ENCODE measurements around the gene ABCG5.

Gene ABCG5

DNA sequence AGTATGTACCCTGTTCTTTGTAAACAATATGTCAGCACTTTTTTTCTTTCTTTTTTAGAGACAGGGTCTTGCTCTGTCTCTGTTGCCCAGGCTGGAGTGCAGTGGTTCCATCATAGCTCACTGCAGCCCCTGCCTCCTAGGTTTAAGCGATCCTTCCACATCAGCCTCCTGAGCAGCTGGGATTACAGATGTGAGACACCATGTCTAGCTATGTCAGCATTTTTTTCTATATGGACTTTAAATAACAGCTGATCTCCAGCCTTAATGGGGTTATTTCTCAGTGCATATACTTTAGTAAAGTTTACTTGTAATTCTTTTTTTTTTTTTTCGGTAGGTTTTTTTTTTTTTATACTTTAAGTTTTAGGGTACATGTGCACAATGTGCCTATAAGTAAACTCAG, 26.6 kb downstream of the ABCG5 start:
- DNase-seq (ENCODE audit: extremely low read depth, low read depth) = no peak
- TF ChIP-seq, protein P1, sequence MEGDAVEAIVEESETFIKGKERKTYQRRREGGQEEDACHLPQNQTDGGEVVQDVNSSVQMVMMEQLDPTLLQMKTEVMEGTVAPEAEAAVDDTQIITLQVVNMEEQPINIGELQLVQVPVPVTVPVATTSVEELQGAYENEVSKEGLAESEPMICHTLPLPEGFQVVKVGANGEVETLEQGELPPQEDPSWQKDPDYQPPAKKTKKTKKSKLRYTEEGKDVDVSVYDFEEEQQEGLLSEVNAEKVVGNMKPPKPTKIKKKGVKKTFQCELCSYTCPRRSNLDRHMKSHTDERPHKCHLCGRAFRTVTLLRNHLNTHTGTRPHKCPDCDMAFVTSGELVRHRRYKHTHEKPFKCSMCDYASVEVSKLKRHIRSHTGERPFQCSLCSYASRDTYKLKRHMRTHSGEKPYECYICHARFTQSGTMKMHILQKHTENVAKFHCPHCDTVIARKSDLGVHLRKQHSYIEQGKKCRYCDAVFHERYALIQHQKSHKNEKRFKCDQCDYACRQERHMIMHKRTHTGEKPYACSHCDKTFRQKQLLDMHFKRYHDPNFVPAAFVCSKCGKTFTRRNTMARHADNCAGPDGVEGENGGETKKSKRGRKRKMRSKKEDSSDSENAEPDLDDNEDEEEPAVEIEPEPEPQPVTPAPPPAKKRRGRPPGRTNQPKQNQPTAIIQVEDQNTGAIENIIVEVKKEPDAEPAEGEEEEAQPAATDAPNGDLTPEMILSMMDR (IDR thresholded peaks at IDR 0.05; ENCODE audit: low read depth, low read length, missing control alignments) = no peak
- no peak overlapping the region for H3K4me3 ChIP-seq (replicated peaks; ENCODE audit: low read depth, low read length)

DNA sequence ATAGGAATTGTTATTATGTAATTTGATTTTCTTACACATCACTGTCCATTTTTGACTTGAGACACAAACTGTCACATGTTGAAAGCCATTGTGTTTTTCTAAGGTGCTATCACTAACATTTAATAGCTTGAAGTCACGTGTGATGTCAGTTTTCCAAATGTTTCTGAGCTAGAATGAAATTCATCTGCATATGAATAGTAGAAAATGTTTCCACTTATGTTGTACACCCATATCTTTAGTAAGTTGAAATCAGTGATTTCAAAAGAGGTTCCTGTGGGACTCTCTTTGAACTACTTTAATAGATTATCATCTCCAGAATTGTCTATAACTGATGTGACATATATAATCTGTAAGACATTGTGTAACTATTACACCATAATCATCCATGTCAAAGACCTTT, 27.8 kb downstream of the ABCG5 start:
- no peak for DNase-seq (ENCODE audit: extremely low read depth, low read depth)
- TF ChIP-seq, protein P1 (IDR thresholded peaks at IDR 0.05; ENCODE audit: low read depth, low read length, missing control alignments) = no peak
- no peak overlapping the region for H3K4me3 ChIP-seq (replicated peaks; ENCODE audit: low read depth, low read length)

GRCh38 chr2:43810452-43810851, 28.2 kb downstream of the ABCG5 start:
- no peak overlapping the region for H3K4me3 ChIP-seq (replicated peaks; ENCODE audit: low read depth, low read length)
- TF ChIP-seq, protein P1 (IDR thresholded peaks at IDR 0.05; ENCODE audit: low read depth, low read length, missing control alignments) = no peak
- DNase-seq (ENCODE audit: extremely low read depth, low read depth) = no peak

DNA sequence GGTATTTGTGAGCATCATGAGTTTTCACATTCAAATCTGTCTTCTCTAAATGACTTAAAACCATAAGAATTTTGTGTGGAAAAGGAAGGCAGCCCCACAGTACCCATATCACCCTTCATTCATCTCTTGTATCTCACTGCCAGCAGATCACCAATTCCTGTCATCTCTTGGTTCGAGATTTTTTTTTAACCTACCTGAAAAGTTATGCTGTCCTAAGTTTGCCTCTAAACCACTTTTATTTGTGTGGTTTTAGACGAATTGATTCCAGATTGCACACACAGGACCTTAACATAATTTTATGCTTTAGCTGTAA, 32.0 kb downstream of the ABCG5 start:
- TF ChIP-seq, protein P1 (IDR thresholded peaks at IDR 0.05; ENCODE audit: low read depth, low read length, missing control alignments) = no peak
- no peak overlapping the region for H3K4me3 ChIP-seq (replicated peaks; ENCODE audit: low read depth, low read length)
- DNase-seq (ENCODE audit: extremely low read depth, low read depth) = no peak

GRCh38 chr2:43803113-43803512, 35.5 kb downstream of the ABCG5 start:
- no peak for DNase-seq (ENCODE audit: extremely low read depth, low read depth)
- H3K4me3 ChIP-seq (replicated peaks; ENCODE audit: low read depth, low read length) = no peak overlapping the region
- TF ChIP-seq, protein P1 (IDR thresholded peaks at IDR 0.05; ENCODE audit: low read depth, low read length, missing control alignments) = no peak

- TF ChIP-seq, protein P1 (IDR thresholded peaks at IDR 0.05; ENCODE audit: low read depth, low read length, missing control alignments) = no peak
- no peak for DNase-seq (ENCODE audit: extremely low read depth, low read depth)
- no peak overlapping the region for H3K4me3 ChIP-seq (replicated peaks; ENCODE audit: low read depth, low read length)
Observed at GRCh38 chr2:43802135-43802534, 36.5 kb downstream of the ABCG5 start.

- TF ChIP-seq, protein P1 (IDR thresholded peaks at IDR 0.05; ENCODE audit: low read depth, low read length, missing control alignments) = no peak
Observed at GRCh38 chr2:43800894-43801293, 37.7 kb downstream of the ABCG5 start.

More at GRCh38 chr2:43800894-43801293, 37.7 kb downstream of the ABCG5 start:
- DNase-seq (ENCODE audit: extremely low read depth, low read depth) = no peak
- H3K4me3 ChIP-seq (replicated peaks; ENCODE audit: low read depth, low read length) = no peak overlapping the region
